GM23338 (cell line): ENCODE results near the gene LTBR. TPM values are rescaled to one million over a fixed set of nuclear protein-coding genes. Genes with fewer than 3 reads are reported as not detected.

Source experiments
- ATAC-seq: fragments of 200-7000 bp; cut with Tn5 transposase; 3 replicates; pipeline ENCODE4 v1.9.1; 2020
- DNase-seq: peaks from one replicate; pipeline ENCODE4 v3.0.0-alpha.2; 2015; ENCODE audit warnings: low spot score
- H2AFZ ChIP-seq: fragments of 200-600 bp; sonication (generic); 2 replicates; pipeline ENCODE4 v1.8.0; 2016; ENCODE audit warnings: antibody characterized with exemption, mild to moderate bottlenecking, moderate library complexity
- H3F3A ChIP-seq: fragments of 200-600 bp; sonication (generic); replicated peaks from 2 replicates; pipeline ENCODE4 v1.8.0; 2017; ENCODE audit warnings: antibody characterized with exemption, mixed run types, low read depth
- H3K27ac ChIP-seq: fragments of 200-600 bp; sonication (generic); 2 replicates; pipeline ENCODE4 v1.6.1; 2016; ENCODE audit warnings: low read depth
- H3K27me3 ChIP-seq: fragments of 200-600 bp; sonication (generic); 2 replicates; pipeline ENCODE4 v1.8.0; 2016; ENCODE audit warnings: mild to moderate bottlenecking, mixed run types, moderate library complexity; ENCODE audit not compliant: insufficient read depth
- H3K36me3 ChIP-seq: fragments of 200-600 bp; sonication (generic); 2 replicates; pipeline ENCODE4 v1.8.0; 2016; ENCODE audit warnings: mild to moderate bottlenecking; ENCODE audit not compliant: insufficient read depth
- H3K4me1 ChIP-seq: fragments of 200-600 bp; sonication (generic); 2 replicates; pipeline ENCODE4 v1.8.0; 2016; ENCODE audit warnings: mild to moderate bottlenecking, moderate library complexity; ENCODE audit not compliant: insufficient read depth
- H3K4me2 ChIP-seq: fragments of 200-600 bp; sonication (generic); 2 replicates; pipeline ENCODE4 v1.7.1; 2017; ENCODE audit warnings: mixed run types
- H3K4me3 ChIP-seq: fragments of 200-600 bp; sonication (generic); 2 replicates; pipeline ENCODE4 v1.6.1; 2016; ENCODE audit warnings: mixed run types
- H3K79me2 ChIP-seq: fragments of 200-600 bp; sonication (generic); replicated peaks from 2 replicates; pipeline ENCODE4 v1.8.0; 2017; ENCODE audit warnings: mild to moderate bottlenecking; ENCODE audit not compliant: insufficient read depth
- H3K9me2 ChIP-seq: fragments of 200-600 bp; sonication (generic); 2 replicates; pipeline ENCODE4 v1.8.0; 2017; ENCODE audit not compliant: insufficient read depth
- H4K20me1 ChIP-seq: fragments of 200-600 bp; sonication (generic); replicated peaks from 2 replicates; pipeline ENCODE4 v1.8.0; 2017; ENCODE audit warnings: mild to moderate bottlenecking; ENCODE audit not compliant: insufficient read depth
- H3K27ac Mint-ChIP-seq: 2 replicates; pipeline ENCODE4 v1.8.0; 2020; ENCODE audit warnings: inconsistent platforms, mild to moderate bottlenecking, moderate library complexity, mixed read lengths
- H3K27me3 Mint-ChIP-seq: 3 replicates; pipeline ENCODE4 v1.8.0; 2022; ENCODE audit warnings: low read depth, mild to moderate bottlenecking, moderate library complexity, mixed read lengths, inconsistent platforms; ENCODE audit not compliant: insufficient read depth, poor library complexity
- H3K36me3 Mint-ChIP-seq: 3 replicates; pipeline ENCODE4 v1.8.0; 2021; ENCODE audit warnings: low read depth, mild to moderate bottlenecking, inconsistent platforms, moderate library complexity, mixed read lengths
- H3K4me1 Mint-ChIP-seq: 3 replicates; pipeline ENCODE4 v1.8.0; 2020; ENCODE audit warnings: mild to moderate bottlenecking, inconsistent platforms, mixed read lengths
- H3K4me3 Mint-ChIP-seq: 3 replicates; pipeline ENCODE4 v1.8.0; 2021; ENCODE audit warnings: moderate library complexity, mild to moderate bottlenecking, inconsistent platforms, mixed read lengths
- H3K9me3 Mint-ChIP-seq: 3 replicates; pipeline ENCODE4 v1.8.0; 2020; ENCODE audit warnings: moderate library complexity, mild to moderate bottlenecking, inconsistent platforms, mixed read lengths
- CREB1 ChIP-seq: fragments of 250-450 bp; sonication (Bioruptor Pico); IDR thresholded peaks from 2 replicates; pipeline ENCODE4 v1.5.0; 2020; ENCODE audit warnings: low read depth, mild to moderate bottlenecking, moderate library complexity
- EZH2 ChIP-seq: fragments of 200-600 bp; sonication (generic); IDR thresholded peaks from one replicate; pipeline ENCODE4 v1.8.0; 2017; ENCODE audit warnings: antibody characterized with exemption, mild to moderate bottlenecking, low read depth; ENCODE audit not compliant: unreplicated experiment
- EZH2phosphoT487 ChIP-seq: fragments of 200-600 bp; sonication (generic); IDR thresholded peaks from one replicate; pipeline ENCODE4 v1.8.1; 2018; ENCODE audit warnings: antibody characterized with exemption; ENCODE audit not compliant: unreplicated experiment
- JUNB ChIP-seq: IDR thresholded peaks from one replicate; pipeline ENCODE4 v1.6.1; 2016; ENCODE audit warnings: antibody characterized with exemption; ENCODE audit not compliant: unreplicated experiment
- NANOG ChIP-seq: IDR thresholded peaks from 2 replicates; pipeline ENCODE4 v1.6.1; 2016; ENCODE audit warnings: antibody characterized with exemption, borderline replicate concordance
- POLR2AphosphoS5 ChIP-seq: IDR thresholded peaks from 2 replicates; pipeline ENCODE4 v1.6.1; 2016; ENCODE audit warnings: antibody characterized with exemption, low read depth
- STAT1 ChIP-seq: IDR thresholded peaks from one replicate; pipeline ENCODE4 v1.6.1; 2016; ENCODE audit warnings: antibody characterized with exemption; ENCODE audit not compliant: unreplicated experiment
- ZNF114 ChIP-seq: fragments of 250-450 bp; sonication (Bioruptor Pico); IDR thresholded peaks from 2 replicates; pipeline ENCODE4 v1.5.0; 2020; ENCODE audit warnings: mild to moderate bottlenecking, moderate library complexity
- ZNF331 ChIP-seq: fragments of 250-450 bp; sonication (Bioruptor Pico); IDR thresholded peaks from 2 replicates; pipeline ENCODE4 v1.5.0; 2020; ENCODE audit warnings: low read depth, mild to moderate bottlenecking, moderate library complexity
- polyA plus RNA-seq: library from polyadenylated mRNA; unstranded; fragments of >200 nt; fragmentation: Nextera tagmentation; extraction: Ambion mirVana; gene quantifications from 2 replicates; pipeline ENCODE4 v1.2.1, GENCODE V29; 2016
- total RNA-seq: library from RNA; depleted of rRNA; stranded (reverse); fragments of >200 nt; shearing (Covaris generic); gene quantifications from 2 replicates; pipeline ENCODE4 v1.2.3, GENCODE V29; 2014
- TF ChIP-seq, protein P1 (sequence below), 2 experiments: fragments of 200-600 bp in 1 of 2; sonication (generic) in 1 of 2; conservative IDR thresholded peaks; 2 replicates each; pipeline versions ENCODE4 v1.5.1 to v1.6.1; 2016 to 2017; ENCODE audit warnings: antibody characterized with exemption in 2 of 2, low read depth in 2 of 2, mild to moderate bottlenecking in 2 of 2, moderate library complexity in 1 of 2
- TF ChIP-seq, protein P2 (sequence below): IDR thresholded peaks from 2 replicates; pipeline ENCODE4 v1.6.1; 2016; ENCODE audit warnings: antibody characterized with exemption
- TF ChIP-seq, protein P3 (sequence below): fragments of 250-450 bp; sonication (Bioruptor Pico); IDR thresholded peaks from 2 replicates; pipeline ENCODE4 v1.5.0; 2020; ENCODE audit warnings: mild to moderate bottlenecking, moderate library complexity
- TF ChIP-seq, protein P4 (sequence below): IDR thresholded peaks from one replicate; pipeline ENCODE4 v1.6.1; 2018; ENCODE audit warnings: antibody characterized with exemption; ENCODE audit not compliant: unreplicated experiment

LTBR gene
- total and polyA plus RNA-seq, 2 experiments from 2014 or later, result 6.1 to 6.8 TPM

DNA sequence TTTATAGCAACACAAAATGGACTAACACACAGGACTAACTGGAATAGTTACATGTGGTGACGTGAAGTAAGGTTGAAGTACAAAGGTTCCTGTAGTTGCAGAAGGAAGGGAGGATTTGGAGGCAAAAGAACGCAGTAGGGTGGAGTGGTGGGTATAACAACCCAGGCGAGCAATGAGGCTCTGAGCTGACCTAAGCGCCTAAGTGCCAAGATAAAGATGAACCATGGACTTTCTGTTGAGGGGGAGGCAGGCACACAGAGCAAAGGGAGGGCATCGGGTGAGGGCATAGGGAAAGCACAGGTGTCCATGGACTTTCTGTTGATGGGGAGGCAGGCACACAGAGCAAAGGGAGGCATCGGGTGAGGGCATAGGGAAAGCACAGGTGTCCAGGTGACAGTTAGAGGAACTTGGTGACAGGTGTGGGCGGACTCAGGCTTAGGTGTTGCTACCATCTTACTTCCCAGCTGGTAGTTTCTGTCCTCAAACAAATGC, 23.8 kb upstream of the LTBR start:
- Histone ChIP-seq H3K36me3 (peaks cover 7% of the 10 kb centered on the region), H2AFZ (no peak overlapping the region), H3K4me3 (no peak overlapping the region), H3K9me2 (no peaks in the 10 kb centered on the region), H4K20me1 (peaks cover 6% of the 10 kb centered on the region; the same call in 1 of the 2 replicates), H3K27me3 (no peaks in the 10 kb centered on the region), H3K4me1 (peaks cover 6% of the 10 kb centered on the region; the same call in 1 of the 2 replicates), H3K27ac (no peak overlapping the region), H3K79me2 (peaks cover 17% of the 10 kb centered on the region), H3F3A (peaks cover 14% of the 10 kb centered on the region; the same call in 1 of the 2 replicates), H3K4me2 (no peak overlapping the region)
- Mint-ChIP-seq H3K4me3 (no peak overlapping the region), H3K27me3 (peaks cover 7% of the 10 kb centered on the region), H3K9me3 (no peaks in the 10 kb centered on the region), H3K36me3 (peaks cover 58% of the 10 kb centered on the region), H3K27ac (no peak overlapping the region), H3K4me1 (peaks cover 15% of the 10 kb centered on the region)
- TF ChIP-seq, protein P1, sequence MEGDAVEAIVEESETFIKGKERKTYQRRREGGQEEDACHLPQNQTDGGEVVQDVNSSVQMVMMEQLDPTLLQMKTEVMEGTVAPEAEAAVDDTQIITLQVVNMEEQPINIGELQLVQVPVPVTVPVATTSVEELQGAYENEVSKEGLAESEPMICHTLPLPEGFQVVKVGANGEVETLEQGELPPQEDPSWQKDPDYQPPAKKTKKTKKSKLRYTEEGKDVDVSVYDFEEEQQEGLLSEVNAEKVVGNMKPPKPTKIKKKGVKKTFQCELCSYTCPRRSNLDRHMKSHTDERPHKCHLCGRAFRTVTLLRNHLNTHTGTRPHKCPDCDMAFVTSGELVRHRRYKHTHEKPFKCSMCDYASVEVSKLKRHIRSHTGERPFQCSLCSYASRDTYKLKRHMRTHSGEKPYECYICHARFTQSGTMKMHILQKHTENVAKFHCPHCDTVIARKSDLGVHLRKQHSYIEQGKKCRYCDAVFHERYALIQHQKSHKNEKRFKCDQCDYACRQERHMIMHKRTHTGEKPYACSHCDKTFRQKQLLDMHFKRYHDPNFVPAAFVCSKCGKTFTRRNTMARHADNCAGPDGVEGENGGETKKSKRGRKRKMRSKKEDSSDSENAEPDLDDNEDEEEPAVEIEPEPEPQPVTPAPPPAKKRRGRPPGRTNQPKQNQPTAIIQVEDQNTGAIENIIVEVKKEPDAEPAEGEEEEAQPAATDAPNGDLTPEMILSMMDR (conservative IDR thresholded peaks at IDR 0.05; ENCODE audit: low read depth in 2 of 2), result no peak
- TF ChIP-seq NANOG (no peak), POLR2AphosphoS5 (no peak), STAT1 (no peak), EZH2phosphoT487 (no peak), EZH2 (no peak), JUNB (no peak), ZNF114 (CRISPR knock-in tag) (no peak), ZNF331 (CRISPR knock-in tag) (no peak), CREB1 (CRISPR knock-in tag) (no peak)
- TF ChIP-seq, protein P2, sequence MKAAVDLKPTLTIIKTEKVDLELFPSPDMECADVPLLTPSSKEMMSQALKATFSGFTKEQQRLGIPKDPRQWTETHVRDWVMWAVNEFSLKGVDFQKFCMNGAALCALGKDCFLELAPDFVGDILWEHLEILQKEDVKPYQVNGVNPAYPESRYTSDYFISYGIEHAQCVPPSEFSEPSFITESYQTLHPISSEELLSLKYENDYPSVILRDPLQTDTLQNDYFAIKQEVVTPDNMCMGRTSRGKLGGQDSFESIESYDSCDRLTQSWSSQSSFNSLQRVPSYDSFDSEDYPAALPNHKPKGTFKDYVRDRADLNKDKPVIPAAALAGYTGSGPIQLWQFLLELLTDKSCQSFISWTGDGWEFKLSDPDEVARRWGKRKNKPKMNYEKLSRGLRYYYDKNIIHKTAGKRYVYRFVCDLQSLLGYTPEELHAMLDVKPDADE, result no peak
- TF ChIP-seq, protein P3, sequence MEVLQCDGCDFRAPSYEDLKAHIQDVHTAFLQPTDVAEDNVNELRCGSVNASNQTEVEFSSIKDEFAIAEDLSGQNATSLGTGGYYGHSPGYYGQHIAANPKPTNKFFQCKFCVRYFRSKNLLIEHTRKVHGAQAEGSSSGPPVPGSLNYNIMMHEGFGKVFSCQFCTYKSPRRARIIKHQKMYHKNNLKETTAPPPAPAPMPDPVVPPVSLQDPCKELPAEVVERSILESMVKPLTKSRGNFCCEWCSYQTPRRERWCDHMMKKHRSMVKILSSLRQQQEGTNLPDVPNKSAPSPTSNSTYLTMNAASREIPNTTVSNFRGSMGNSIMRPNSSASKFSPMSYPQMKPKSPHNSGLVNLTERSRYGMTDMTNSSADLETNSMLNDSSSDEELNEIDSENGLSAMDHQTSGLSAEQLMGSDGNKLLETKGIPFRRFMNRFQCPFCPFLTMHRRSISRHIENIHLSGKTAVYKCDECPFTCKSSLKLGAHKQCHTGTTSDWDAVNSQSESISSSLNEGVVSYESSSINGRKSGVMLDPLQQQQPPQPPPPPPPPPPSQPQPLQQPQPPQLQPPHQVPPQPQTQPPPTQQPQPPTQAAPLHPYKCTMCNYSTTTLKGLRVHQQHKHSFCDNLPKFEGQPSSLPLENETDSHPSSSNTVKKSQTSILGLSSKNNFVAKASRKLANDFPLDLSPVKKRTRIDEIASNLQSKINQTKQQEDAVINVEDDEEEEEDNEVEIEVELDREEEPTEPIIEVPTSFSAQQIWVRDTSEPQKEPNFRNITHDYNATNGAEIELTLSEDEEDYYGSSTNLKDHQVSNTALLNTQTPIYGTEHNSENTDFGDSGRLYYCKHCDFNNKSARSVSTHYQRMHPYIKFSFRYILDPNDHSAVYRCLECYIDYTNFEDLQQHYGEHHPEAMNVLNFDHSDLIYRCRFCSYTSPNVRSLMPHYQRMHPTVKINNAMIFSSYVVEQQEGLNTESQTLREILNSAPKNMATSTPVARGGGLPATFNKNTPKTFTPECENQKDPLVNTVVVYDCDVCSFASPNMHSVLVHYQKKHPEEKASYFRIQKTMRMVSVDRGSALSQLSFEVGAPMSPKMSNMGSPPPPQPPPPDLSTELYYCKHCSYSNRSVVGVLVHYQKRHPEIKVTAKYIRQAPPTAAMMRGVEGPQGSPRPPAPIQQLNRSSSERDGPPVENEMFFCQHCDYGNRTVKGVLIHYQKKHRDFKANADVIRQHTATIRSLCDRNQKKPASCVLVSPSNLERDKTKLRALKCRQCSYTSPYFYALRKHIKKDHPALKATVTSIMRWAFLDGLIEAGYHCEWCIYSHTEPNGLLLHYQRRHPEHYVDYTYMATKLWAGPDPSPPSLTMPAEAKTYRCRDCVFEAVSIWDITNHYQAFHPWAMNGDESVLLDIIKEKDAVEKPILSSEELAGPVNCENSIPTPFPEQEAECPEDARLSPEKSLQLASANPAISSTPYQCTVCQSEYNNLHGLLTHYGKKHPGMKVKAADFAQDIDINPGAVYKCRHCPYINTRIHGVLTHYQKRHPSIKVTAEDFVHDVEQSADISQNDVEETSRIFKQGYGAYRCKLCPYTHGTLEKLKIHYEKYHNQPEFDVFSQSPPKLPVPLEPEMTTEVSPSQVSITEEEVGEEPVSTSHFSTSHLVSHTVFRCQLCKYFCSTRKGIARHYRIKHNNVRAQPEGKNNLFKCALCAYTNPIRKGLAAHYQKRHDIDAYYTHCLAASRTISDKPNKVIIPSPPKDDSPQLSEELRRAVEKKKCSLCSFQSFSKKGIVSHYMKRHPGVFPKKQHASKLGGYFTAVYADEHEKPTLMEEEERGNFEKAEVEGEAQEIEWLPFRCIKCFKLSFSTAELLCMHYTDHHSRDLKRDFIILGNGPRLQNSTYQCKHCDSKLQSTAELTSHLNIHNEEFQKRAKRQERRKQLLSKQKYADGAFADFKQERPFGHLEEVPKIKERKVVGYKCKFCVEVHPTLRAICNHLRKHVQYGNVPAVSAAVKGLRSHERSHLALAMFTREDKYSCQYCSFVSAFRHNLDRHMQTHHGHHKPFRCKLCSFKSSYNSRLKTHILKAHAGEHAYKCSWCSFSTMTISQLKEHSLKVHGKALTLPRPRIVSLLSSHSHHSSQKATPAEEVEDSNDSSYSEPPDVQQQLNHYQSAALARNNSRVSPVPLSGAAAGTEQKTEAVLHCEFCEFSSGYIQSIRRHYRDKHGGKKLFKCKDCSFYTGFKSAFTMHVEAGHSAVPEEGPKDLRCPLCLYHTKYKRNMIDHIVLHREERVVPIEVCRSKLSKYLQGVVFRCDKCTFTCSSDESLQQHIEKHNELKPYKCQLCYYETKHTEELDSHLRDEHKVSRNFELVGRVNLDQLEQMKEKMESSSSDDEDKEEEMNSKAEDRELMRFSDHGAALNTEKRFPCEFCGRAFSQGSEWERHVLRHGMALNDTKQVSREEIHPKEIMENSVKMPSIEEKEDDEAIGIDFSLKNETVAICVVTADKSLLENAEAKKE, result no peak
- TF ChIP-seq, protein P4, sequence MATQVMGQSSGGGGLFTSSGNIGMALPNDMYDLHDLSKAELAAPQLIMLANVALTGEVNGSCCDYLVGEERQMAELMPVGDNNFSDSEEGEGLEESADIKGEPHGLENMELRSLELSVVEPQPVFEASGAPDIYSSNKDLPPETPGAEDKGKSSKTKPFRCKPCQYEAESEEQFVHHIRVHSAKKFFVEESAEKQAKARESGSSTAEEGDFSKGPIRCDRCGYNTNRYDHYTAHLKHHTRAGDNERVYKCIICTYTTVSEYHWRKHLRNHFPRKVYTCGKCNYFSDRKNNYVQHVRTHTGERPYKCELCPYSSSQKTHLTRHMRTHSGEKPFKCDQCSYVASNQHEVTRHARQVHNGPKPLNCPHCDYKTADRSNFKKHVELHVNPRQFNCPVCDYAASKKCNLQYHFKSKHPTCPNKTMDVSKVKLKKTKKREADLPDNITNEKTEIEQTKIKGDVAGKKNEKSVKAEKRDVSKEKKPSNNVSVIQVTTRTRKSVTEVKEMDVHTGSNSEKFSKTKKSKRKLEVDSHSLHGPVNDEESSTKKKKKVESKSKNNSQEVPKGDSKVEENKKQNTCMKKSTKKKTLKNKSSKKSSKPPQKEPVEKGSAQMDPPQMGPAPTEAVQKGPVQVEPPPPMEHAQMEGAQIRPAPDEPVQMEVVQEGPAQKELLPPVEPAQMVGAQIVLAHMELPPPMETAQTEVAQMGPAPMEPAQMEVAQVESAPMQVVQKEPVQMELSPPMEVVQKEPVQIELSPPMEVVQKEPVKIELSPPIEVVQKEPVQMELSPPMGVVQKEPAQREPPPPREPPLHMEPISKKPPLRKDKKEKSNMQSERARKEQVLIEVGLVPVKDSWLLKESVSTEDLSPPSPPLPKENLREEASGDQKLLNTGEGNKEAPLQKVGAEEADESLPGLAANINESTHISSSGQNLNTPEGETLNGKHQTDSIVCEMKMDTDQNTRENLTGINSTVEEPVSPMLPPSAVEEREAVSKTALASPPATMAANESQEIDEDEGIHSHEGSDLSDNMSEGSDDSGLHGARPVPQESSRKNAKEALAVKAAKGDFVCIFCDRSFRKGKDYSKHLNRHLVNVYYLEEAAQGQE, result no peak
- ATAC-seq (no peak), DNase-seq (no peak)
